ENCODE results near the gene MSRB1.
A peak's percentile ranks its signal among the peaks of the same experiment; 100 is the strongest.

- TF ChIP-seq POLR2A (IDR thresholded peaks at IDR 0.05): peak; percentile 98 to 100
- TF ChIP-seq CTCF (IDR thresholded peaks at IDR 0.05 in 4 of 5, conservative IDR thresholded peaks at IDR 0.05 in 1 of 5): peak in 1 of 5 experiments; percentile 18
Observed at GRCh38 chr16:1942810-1943726, at the start of gene MSRB1.
